ENCODE data around the gene ZMIZ1. TPM values are rescaled to one million over a fixed set of nuclear protein-coding genes. Genes with fewer than 3 reads are reported as not detected.
A peak's percentile ranks its signal among the peaks of the same experiment; 100 is the strongest.

ZMIZ1 gene
- total and polyA plus RNA-seq, 5 donors from 2014 or later = 1.5 to 34.8 (median 2.2) TPM

DNA sequence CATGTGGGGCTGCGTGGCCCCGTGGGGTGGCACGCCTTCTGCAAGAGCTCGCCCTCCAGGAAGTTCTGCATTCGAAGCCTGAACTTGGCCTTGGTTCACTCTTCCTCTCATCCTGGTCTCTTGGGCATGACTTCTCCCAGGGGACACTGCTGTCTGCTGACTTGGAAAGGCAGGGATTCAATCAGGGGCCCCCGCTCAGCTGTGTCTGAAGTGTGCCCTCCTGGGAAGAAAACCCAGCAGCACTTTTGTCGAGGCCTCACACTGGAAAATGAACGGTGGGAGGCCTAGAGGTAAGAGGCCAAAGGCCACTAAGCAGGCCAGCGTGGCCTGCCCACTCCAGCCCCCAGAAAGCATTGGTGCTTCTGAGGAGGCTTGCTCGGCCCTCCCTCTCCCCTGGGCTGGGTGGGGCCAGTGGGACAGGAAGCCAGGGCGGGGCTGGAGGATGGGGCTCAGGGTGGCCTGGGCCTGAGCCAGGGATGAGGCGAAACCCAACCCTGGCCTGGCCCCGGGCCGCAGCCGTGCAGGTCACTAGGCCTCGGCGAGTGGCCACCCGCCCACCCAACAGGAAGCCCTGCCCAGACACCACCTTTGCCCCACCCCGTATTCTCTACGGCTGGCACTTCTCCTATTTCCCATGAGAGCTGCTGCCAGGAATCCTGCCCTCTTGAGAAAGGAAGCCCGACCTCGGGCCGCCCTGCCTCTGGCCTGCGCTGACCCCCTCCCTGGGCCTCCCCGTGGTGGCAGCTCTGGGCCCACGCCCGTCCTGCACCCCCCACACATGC is 81.1 kb downstream of the ZMIZ1 start:
- Histone ChIP-seq H3K27me3 (ENCODE audit: control insufficient read depth, insufficient read depth, low read length) (no peaks in the 10 kb centered on the region), H3K4me1 (ENCODE audit: control insufficient read depth, insufficient read depth, low read length, poor library complexity, severe bottlenecking) (peaks cover 57% of the 10 kb centered on the region), H3K27ac (ENCODE audit: insufficient read depth, low read length, poor library complexity, severe bottlenecking) (peak overlapping the region; percentile 23), H3K9me3 (ENCODE audit: control insufficient read depth in 2 of 2, low read length in 2 of 2) (no peaks in the 10 kb centered on the region), H3K4me3 (ENCODE audit: low read depth, low read length) (no peak overlapping the region), H3K36me3 (ENCODE audit: control insufficient read depth, insufficient read depth, low read length) (no peaks in the 10 kb centered on the region)
- H3K27me3 Mint-ChIP-seq = no peaks in the 10 kb centered on the region
- H3K4me3 Mint-ChIP-seq = peak overlapping the region in 3 of 4 donors; percentile 36 to 64 (median 60)
- no peaks in the 10 kb centered on the region for H3K9me3 Mint-ChIP-seq
- DNase-seq = peak; percentile 12 to 81 (median 35)
- H3K4me1 Mint-ChIP-seq = peaks cover 0 to 66% (median 26%) of the 10 kb centered on the region in 4 donors
- H3K27ac Mint-ChIP-seq = peak overlapping the region; percentile 76 to 93 (median 88)
- ATAC-seq (ENCODE audit: low read depth in 2 of 2) = peak; percentile 79 to 83
- H3K36me3 Mint-ChIP-seq = no peaks in the 10 kb centered on the region

DNA sequence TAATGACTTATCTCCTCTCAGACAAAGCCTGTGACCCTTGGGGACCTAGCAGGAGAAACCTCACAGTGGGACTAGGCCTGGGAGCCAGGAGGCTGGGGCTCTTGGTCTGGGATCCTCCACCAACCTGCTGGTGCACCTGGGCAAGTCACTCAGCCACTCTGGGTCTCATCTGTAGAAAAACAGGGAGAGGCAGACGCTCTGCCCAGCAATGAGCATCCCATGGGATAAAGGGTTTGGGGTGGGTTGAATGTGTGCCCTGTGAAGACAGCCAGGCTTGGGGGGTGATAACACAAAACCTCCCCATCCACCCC is 81.6 kb downstream of the ZMIZ1 start:
- Mint-ChIP-seq H3K9me3 (no peaks in the 10 kb centered on the region), H3K36me3 (no peaks in the 10 kb centered on the region), H3K27me3 (no peaks in the 10 kb centered on the region), H3K4me3 (peak overlapping the region in 2 of 4 donors; percentile 36 to 60), H3K27ac (peak overlapping the region in 2 of 3 donors; percentile 76 to 93), H3K4me1 (peaks cover 0 to 60% (median 22%) of the 10 kb centered on the region in 4 donors)
- no peak overlapping the region for H3K4me3 ChIP-seq (ENCODE audit: low read depth, low read length)
- no peak for DNase-seq
- ATAC-seq (ENCODE audit: low read depth in 2 of 2) = no peak
- H3K27ac ChIP-seq (ENCODE audit: insufficient read depth, low read length, poor library complexity, severe bottlenecking) = no peak overlapping the region
- H3K4me1 ChIP-seq (ENCODE audit: control insufficient read depth, insufficient read depth, low read length, poor library complexity, severe bottlenecking) = peaks cover 51% of the 10 kb centered on the region
- H3K27me3 ChIP-seq (ENCODE audit: control insufficient read depth, insufficient read depth, low read length) = no peaks in the 10 kb centered on the region
- H3K9me3 ChIP-seq (ENCODE audit: control insufficient read depth in 2 of 2, low read length in 2 of 2) = no peaks in the 10 kb centered on the region
- no peaks in the 10 kb centered on the region for H3K36me3 ChIP-seq (ENCODE audit: control insufficient read depth, insufficient read depth, low read length)

DNA sequence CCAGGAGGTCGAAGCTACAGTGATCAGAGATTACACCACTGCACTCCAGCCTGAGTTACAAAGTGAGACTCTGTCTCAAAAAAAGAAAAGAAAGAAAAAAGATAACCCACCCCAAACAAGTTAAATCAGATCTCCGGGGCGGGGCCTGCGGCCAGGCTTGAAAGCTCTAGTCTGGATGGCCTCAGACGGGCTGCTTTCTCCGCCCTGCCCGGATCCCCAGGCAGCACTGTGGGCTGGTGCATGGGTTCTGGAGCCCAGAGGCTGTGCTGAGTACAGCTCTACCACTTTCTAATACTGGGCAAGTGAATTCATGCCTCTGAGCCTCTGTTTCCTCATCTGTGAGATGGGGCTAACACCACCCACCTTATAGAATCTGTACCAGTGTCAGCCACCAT is 83.7 kb downstream of the ZMIZ1 start:
- Mint-ChIP-seq H3K36me3 (no peaks in the 10 kb centered on the region), H3K27ac (no peak overlapping the region), H3K4me3 (no peak overlapping the region), H3K4me1 (peaks cover 0 to 44% (median 15%) of the 10 kb centered on the region in 4 donors), H3K9me3 (no peaks in the 10 kb centered on the region), H3K27me3 (no peaks in the 10 kb centered on the region)
- no peak for ATAC-seq (ENCODE audit: low read depth in 2 of 2)
- peaks cover 31% of the 10 kb centered on the region for H3K4me1 ChIP-seq (ENCODE audit: control insufficient read depth, insufficient read depth, low read length, poor library complexity, severe bottlenecking)
- no peaks in the 10 kb centered on the region for H3K9me3 ChIP-seq (ENCODE audit: control insufficient read depth in 2 of 2, low read length in 2 of 2)
- no peaks in the 10 kb centered on the region for H3K36me3 ChIP-seq (ENCODE audit: control insufficient read depth, insufficient read depth, low read length)
- H3K27me3 ChIP-seq (ENCODE audit: control insufficient read depth, insufficient read depth, low read length) = no peaks in the 10 kb centered on the region
- no peak overlapping the region for H3K27ac ChIP-seq (ENCODE audit: insufficient read depth, low read length, poor library complexity, severe bottlenecking)
- H3K4me3 ChIP-seq (ENCODE audit: low read depth, low read length) = no peak overlapping the region
- no peak for DNase-seq

DNA sequence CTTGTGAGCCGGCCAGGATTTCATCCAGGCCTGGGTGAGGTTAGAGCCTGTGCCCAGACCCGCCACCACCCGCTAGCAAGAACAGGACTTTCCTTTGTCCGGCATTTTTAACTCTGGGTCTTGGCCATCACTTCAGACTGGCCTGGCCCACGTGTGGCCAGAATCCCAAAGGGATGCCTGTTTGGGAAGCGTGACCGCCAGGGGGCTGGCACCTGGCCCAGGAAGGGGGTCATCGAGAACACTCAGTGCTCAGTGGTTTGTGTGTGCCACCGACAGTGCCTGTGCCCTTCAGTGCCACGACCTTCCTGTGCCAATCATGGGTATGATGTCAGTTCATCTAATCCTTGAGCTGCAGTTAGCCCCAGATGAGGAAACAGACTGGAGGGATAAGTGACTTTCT is 85.0 kb downstream of the ZMIZ1 start:
- ATAC-seq (ENCODE audit: low read depth in 2 of 2) (no peak), DNase-seq (no peak)
- Histone ChIP-seq H3K27ac (ENCODE audit: insufficient read depth, low read length, poor library complexity, severe bottlenecking) (no peak overlapping the region), H3K4me1 (ENCODE audit: control insufficient read depth, insufficient read depth, low read length, poor library complexity, severe bottlenecking) (peaks cover 19% of the 10 kb centered on the region), H3K27me3 (ENCODE audit: control insufficient read depth, insufficient read depth, low read length) (no peaks in the 10 kb centered on the region), H3K4me3 (ENCODE audit: low read depth, low read length) (no peak overlapping the region), H3K36me3 (ENCODE audit: control insufficient read depth, insufficient read depth, low read length) (no peaks in the 10 kb centered on the region), H3K9me3 (ENCODE audit: control insufficient read depth in 2 of 2, low read length in 2 of 2) (no peaks in the 10 kb centered on the region)
- no peak overlapping the region for H3K27ac Mint-ChIP-seq
- H3K9me3 Mint-ChIP-seq = no peaks in the 10 kb centered on the region
- H3K4me1 Mint-ChIP-seq = peaks cover 0 to 31% (median 5%) of the 10 kb centered on the region in 4 donors
- H3K27me3 Mint-ChIP-seq = no peaks in the 10 kb centered on the region
- no peak overlapping the region for H3K4me3 Mint-ChIP-seq
- H3K36me3 Mint-ChIP-seq = no peaks in the 10 kb centered on the region

DNA sequence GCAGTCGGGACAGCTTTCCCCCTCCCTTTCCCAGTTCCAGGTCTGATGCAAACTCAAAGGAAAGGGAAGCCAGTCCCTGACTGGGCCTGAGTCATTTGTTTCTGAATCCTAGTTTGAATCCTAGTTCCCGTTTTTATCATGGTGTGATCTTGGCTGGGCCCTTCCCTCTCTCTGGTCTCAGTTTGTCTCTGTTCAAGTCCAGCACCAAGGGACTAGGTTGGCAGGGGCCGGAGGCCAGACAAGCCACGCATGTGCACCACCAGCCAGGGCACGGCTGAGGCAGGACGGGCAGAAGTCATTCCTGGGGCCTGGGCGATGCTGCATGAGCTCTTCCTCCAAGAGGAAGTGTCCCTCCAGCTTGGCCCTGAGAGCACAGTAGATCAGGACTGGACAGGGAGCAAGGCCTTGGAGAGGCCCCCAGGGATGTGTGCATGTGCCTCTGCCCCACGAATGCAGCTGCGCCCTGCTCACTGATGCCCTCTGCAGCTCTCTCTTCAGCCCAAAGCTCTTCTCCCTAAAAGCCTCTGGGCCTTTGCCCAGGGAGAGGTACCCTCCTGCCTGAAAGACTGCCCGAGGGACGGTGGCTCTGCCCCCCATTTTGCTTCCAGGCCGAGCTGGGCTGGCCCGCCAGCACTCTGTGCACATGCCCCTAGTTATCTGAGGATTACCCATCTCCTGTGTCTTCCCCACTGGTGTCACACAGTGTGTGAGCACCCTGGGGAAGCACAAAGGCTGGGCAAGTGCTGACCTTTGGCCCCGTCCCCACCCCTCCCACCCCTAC is 86.7 kb downstream of the ZMIZ1 start:
- Mint-ChIP-seq H3K36me3 (no peaks in the 10 kb centered on the region), H3K4me3 (no peak overlapping the region), H3K27me3 (no peaks in the 10 kb centered on the region), H3K27ac (peak overlapping the region in 1 of 3 donors; percentile 11), H3K4me1 (peaks cover 0 to 16% (median 0%) of the 10 kb centered on the region in 4 donors), H3K9me3 (no peaks in the 10 kb centered on the region)
- Histone ChIP-seq H3K27me3 (ENCODE audit: control insufficient read depth, insufficient read depth, low read length) (no peaks in the 10 kb centered on the region), H3K36me3 (ENCODE audit: control insufficient read depth, insufficient read depth, low read length) (no peaks in the 10 kb centered on the region), H3K9me3 (ENCODE audit: control insufficient read depth in 2 of 2, low read length in 2 of 2) (no peaks in the 10 kb centered on the region), H3K4me1 (ENCODE audit: control insufficient read depth, insufficient read depth, low read length, poor library complexity, severe bottlenecking) (peaks cover 1% of the 10 kb centered on the region), H3K4me3 (ENCODE audit: low read depth, low read length) (no peak overlapping the region), H3K27ac (ENCODE audit: insufficient read depth, low read length, poor library complexity, severe bottlenecking) (no peak overlapping the region)
- ATAC-seq (ENCODE audit: low read depth in 2 of 2) (no peak), DNase-seq (peak in 1 of 3 donors; percentile 16)

GRCh38 chr10:79156334-79157274 is 87.8 kb downstream of the ZMIZ1 start:
- no peaks in the 10 kb centered on the region for H3K4me1 ChIP-seq (ENCODE audit: control insufficient read depth, insufficient read depth, low read length, poor library complexity, severe bottlenecking)
- H3K36me3 Mint-ChIP-seq = peaks cover 6% of the 10 kb centered on the region
- H3K27ac Mint-ChIP-seq = peak overlapping the region in 1 of 3 donors; percentile 85
- no peak for DNase-seq
- H3K27me3 Mint-ChIP-seq = no peaks in the 10 kb centered on the region
- H3K9me3 ChIP-seq (ENCODE audit: control insufficient read depth in 2 of 2, low read length in 2 of 2) = no peaks in the 10 kb centered on the region
- H3K27me3 ChIP-seq (ENCODE audit: control insufficient read depth, insufficient read depth, low read length) = no peaks in the 10 kb centered on the region
- peaks cover 0 to 11% (median 0%) of the 10 kb centered on the region in 4 donors for H3K4me1 Mint-ChIP-seq
- no peaks in the 10 kb centered on the region for H3K9me3 Mint-ChIP-seq
- H3K36me3 ChIP-seq (ENCODE audit: control insufficient read depth, insufficient read depth, low read length) = no peaks in the 10 kb centered on the region
- H3K4me3 Mint-ChIP-seq = no peak overlapping the region
- no peak overlapping the region for H3K4me3 ChIP-seq (ENCODE audit: low read depth, low read length)
- ATAC-seq (ENCODE audit: low read depth in 2 of 2) = no peak
- H3K27ac ChIP-seq (ENCODE audit: insufficient read depth, low read length, poor library complexity, severe bottlenecking) = no peak overlapping the region

DNA sequence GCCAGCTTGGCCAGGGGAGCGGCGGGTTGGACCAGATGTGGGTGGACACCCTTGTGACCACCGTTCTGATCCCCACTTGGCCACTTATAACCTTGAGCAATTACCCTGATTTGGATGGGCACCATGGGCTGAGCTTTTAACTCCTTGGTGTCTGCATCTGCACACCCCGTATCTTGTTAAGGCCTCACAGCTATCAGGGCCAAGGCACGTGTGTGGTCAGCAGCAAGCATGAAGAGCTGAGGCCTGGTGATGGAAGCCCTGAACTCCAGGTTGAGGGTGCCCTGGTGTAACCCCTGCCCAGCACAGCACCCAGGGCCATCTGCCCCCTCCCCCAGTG is 89.2 kb downstream of the ZMIZ1 start:
- no peak overlapping the region for H3K4me3 ChIP-seq (ENCODE audit: low read depth, low read length)
- Mint-ChIP-seq H3K27me3 (no peaks in the 10 kb centered on the region), H3K36me3 (peaks cover 7% of the 10 kb centered on the region), H3K27ac (peak overlapping the region in 1 of 3 donors; percentile 32), H3K4me1 (peaks cover 0 to 11% (median 0%) of the 10 kb centered on the region in 4 donors), H3K4me3 (no peak overlapping the region), H3K9me3 (no peaks in the 10 kb centered on the region)
- H3K36me3 ChIP-seq (ENCODE audit: control insufficient read depth, insufficient read depth, low read length) = no peaks in the 10 kb centered on the region
- H3K27me3 ChIP-seq (ENCODE audit: control insufficient read depth, insufficient read depth, low read length) = no peaks in the 10 kb centered on the region
- ATAC-seq (ENCODE audit: low read depth in 2 of 2) (no peak), DNase-seq (no peak)
- H3K4me1 ChIP-seq (ENCODE audit: control insufficient read depth, insufficient read depth, low read length, poor library complexity, severe bottlenecking) = no peaks in the 10 kb centered on the region
- H3K9me3 ChIP-seq (ENCODE audit: control insufficient read depth in 2 of 2, low read length in 2 of 2) = no peaks in the 10 kb centered on the region
- H3K27ac ChIP-seq (ENCODE audit: insufficient read depth, low read length, poor library complexity, severe bottlenecking) = no peak overlapping the region

All from CD4-positive, CD25-positive, alpha-beta regulatory T cell (primary cell).